Endothelial cell of hepatic sinusoid (primary cell): ENCODE measurements around the gene CEP68.
"Not testable (repeated sequence)": the region's sequence is repeated elsewhere in the genome, so short reads cannot be mapped to it uniquely, and the experiment has no call there.

Experiments used
- in situ Hi-C: cut with HindIII; loops from 2 replicates; pipeline ENCODE4 v1.10.0; 2017; ENCODE audit warnings: low sequenced_read_pairs

The CEP68 gene

DNA sequence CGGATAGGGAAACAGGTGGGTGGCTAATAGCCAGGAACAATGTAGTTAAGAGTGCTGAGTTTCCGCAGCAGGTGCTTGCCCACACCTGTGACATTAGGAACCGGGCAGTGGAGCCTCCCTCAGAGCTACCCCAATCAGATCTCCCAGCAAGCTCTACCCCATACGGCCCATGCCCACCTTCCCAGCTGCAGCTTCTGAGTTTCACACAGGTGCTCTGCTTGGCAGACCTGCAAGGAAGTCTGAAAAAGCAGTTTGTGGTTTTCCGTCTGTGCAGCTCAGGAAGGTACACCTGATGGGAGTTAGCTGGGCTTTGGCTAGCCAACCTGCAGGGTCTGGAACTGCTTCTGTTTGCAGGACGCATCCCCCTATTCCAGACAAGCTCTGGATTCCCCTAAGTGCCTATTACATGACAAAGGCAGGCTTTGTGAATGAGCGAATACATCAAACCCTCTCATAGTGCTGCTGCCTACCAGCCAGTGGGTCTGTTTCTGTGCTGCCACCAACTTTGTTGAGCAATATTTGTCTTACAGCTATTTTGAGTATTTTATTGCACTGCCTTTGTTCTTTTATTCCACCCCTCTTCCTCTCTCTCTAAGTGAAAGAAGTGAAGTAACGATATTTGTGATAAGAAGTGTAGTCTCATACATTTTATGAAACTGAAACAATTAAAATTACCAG, 24.7 kb upstream of the CEP68 start:
- in situ Hi-C loops, result no loop called here

DNA sequence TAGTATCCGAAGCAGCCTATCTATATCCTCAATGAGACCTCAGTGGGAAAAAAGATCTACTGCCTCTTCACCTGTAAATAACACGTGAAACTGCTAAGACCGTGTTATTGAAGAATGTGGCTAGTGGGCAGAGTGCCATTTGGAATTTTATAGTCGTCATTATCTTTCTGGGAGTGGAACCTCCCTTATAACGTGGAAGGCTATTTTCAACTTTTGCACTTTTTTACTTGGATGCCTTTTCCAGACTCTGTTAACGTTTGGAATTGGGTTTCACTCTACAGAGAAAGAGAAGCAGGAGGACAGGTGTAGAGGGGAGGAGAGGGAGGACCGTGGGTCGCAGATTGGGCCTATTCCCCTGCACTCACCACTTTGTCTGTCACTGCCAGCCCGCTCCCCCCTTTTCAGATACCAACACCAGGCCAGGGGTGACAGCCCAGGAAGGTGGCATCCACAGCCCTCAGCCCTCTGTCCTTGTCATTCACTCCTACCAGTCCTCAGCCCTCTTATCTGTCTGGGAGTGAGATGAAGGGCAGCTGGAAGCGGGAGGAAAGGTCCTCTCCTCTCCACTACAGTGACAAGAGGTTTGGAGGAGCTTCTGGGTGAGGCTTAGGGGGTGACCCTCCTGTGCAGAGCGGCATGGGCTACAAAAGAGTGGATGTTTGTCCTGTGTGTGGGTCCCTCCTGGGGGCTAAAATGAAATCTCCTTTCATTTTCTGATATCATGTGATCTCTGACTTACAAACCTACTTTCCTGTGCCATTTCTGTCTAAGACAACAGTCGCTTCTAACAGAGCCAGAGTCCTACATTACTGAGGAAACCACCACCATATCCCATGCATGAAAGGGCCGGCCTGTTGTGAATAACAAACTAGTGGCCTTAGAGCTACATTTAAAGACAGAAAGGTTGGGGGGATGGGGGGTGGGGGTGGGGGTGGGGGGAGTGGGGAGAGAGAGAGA, 23.9 kb upstream of the CEP68 start:
- in situ Hi-C loops, result no loop called here

DNA sequence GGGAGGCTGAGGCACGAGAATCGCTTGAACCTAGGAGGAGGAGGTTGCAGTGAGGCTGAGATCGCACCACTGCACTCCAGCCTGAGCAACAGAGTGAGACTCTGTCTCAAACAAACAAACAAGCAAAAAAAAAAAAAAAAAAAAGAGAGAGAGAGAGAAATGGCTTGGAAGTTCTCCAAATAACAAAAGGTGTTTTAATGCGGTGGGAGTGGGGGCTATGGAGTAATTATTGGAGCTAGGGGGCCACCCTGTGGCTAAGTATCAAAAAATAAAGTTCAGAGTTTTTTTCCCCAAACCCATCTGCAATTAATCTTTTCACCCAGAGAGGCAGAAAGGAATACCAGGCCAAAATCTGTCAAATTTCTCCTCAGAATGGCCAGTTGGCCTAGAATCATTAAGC, 23.0 kb upstream of the CEP68 start:
- in situ Hi-C loops, result no loop called here

DNA sequence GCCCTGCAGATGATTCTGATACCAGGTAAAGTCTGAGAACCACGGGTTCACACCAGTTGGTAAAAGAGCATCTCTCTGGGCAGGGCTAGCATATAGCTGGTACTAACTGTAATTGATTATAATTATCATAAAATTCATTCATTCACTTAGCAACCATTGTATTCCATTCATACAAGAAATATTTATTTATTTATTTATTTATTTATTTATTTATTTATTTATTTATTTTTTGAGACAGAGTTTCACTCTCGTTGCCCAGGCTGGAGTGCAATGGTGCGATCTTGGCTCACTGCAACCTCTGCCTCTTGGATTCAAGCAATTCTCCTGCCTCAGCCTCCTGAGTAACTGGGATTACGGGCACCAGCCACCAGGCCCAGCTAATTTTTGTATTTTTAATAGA, 22.5 kb upstream of the CEP68 start:
- in situ Hi-C loops, result not testable (repeated sequence)

DNA sequence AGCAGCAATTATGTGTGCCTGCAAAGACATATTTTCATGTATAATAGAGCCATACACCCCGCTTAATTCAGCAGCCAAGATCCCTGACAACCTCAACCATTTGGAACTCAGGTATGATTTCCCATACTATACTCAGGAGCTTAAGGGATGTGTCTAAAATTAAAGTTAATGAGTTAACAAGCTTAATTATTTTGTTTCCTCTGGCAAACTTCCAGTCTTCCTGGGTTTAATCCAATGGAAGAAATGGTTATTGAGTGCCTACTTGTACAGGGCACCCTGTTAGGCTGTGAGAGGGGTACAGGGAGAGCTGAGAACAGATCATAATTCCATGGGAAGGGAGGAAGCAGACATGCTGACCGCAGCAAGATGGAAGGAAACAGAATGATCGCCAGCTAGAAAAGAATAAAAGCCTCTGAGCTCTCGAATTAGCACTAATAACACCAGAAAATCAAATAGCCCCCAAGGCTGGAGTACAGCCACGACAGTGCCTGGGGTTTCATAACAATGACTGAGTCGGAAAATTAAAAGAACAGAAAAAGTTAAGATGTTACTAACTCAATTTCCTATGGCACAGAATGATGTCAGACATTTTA, 20.8 kb upstream of the CEP68 start:
- in situ Hi-C loops, result loop anchor here (5.0 kb wide), 1 partner anchor 93 kb away; no protein-coding TSS in a partner anchor

DNA sequence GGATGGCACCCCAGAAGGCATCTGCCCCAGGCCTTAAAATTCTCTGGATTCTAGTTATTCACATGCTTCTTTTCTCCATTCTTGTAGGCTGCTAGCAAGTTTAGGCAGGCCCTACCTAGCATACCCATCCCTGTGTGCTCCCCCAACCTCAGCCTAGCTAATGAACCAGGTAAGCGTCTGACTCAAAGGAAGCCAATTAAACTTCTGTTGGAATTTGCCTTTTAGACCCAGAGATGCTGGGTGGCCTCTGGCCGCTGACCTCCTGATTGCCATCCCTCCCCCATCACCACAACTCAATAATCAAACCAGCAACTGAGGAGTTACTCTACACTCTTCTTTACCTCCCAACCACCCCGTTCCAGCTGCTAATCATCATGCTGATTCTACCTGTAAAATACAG, 19.0 kb upstream of the CEP68 start:
- in situ Hi-C loops, result loop anchor here (5.0 kb wide), 1 partner anchor 95 kb away; no protein-coding TSS in a partner anchor

DNA sequence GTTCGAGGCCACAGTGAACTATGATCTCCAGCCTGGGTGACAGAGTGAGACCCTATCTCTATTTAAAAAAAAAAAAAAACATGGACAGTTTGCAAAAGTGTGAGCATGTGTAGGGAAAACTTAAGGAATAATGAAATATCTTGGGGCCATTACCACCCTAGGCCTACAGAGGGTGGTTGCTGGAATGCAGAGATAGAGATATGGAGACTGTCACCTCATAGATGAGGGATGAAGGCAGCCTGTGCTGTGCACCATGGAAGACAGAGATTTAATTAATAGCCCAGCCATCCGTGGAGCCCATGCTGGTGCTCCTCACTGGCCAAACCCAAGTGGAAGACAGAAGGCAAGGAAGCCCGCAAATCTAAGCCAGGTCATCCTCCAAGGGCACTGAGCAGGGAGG, 16.6 kb upstream of the CEP68 start:
- in situ Hi-C loops, result loop anchor here (5.0 kb wide), 1 partner anchor 97 kb away; no protein-coding TSS in a partner anchor

DNA sequence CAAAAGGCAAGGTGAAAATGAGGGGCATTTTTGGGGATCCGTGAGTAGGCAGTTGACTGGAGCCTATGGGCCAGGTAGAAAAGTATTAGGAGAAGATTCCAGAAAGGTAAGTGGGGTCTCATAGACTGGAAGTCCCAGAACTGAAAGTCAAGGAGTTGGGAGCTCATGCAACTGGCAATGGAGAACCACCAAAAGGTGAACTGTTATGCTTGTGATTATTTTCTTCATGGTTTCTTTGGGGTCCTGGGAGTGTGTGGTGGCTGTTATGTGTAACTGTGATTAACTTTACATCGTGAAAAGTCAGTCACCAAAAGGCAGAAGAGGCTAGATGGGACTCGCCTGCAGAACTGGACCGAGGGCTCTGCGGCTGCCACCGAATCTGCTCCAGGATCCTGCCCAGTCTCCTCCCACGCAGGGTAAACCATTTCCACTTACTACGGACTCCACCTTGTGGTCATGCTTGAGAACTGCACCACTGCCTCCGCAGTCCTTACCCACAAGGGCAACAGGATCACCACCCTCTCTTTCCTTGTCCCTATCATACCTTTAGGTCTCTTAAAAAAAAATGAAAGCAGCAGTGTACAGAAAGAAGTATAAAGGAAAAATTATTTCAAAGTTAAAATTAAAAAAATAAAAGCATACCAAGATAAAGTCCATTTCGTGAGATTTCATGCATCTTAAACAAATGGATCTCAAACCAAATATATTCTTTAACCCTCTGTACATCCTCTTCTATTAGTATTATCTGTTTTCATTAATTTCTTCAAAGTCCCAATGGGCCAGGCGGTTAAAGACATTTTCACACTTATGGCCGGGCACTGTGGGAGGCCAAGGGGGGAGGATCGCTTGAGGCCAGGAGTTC, 15.6 kb upstream of the CEP68 start:
- in situ Hi-C loops, result no loop called here

DNA sequence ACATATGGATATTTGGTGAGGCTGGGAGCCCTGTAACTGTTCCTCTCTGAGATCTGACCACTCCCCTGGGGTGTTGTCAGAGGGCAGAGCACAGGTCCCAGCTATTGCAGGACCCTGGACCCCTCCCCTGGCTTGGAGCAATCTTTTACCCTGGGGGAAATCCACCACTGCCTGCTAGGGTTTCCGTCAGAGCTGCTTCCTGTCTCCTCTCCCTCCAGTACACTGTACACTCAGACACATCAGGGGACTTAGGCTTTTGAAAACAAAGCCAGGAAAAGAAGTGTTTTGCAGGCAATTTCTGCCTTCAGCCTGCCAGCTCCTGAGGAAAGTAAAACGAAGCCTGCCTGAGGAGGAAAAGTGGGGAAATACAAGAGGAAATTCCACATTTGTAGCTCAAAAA, 13.2 kb upstream of the CEP68 start:
- in situ Hi-C loops, result no loop called here

DNA sequence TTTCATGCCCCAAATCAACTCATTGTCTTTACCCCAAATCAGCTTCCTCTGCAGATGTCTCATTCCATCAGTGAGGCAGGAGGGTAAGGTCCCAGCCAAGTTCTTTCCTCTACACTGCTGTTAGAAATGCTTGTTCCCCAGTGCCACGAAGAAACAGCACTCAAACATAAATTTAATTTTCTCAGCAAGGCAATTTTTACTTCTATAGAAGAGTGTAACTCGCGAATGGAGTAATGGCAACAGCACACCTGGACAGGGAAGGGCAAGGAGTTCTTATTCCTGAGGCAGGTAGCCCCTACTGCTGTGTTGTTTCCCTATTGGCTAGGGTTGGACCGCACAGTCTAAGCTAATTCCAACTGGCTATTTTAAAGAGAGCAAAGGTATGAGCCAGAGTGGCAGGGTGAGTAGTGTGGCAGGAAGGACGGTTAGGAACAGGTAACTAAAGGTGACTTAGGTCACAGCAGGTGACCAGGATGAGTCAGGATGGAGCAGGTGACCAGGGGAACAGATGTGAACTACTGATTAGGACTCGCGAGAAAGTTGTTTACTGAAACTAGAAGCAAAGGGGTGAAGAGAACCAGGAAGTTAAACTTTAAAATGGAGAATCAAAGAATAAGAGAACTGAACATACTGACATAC, 12.0 kb upstream of the CEP68 start:
- in situ Hi-C loops, result no loop called here

DNA sequence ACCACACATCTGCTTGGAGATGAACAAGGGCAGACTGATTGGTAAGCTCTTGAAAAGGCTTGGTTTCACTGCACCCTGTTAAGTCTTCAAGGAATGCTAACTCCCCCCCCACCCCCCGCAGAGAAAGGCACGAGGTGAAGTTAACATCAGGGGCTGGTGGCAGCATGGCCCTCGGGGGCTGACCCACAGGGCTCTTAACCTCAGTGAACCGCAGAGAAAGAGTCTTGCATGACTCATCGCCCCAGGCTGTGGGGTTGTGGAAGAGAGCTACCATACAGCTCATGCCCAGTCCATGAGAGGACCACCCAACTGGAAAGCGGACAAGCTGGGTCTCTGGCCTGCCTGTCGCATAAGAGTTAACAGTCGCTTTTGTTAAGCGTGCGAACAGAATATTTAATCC, 10.6 kb upstream of the CEP68 start:
- in situ Hi-C loops, result no loop called here

DNA sequence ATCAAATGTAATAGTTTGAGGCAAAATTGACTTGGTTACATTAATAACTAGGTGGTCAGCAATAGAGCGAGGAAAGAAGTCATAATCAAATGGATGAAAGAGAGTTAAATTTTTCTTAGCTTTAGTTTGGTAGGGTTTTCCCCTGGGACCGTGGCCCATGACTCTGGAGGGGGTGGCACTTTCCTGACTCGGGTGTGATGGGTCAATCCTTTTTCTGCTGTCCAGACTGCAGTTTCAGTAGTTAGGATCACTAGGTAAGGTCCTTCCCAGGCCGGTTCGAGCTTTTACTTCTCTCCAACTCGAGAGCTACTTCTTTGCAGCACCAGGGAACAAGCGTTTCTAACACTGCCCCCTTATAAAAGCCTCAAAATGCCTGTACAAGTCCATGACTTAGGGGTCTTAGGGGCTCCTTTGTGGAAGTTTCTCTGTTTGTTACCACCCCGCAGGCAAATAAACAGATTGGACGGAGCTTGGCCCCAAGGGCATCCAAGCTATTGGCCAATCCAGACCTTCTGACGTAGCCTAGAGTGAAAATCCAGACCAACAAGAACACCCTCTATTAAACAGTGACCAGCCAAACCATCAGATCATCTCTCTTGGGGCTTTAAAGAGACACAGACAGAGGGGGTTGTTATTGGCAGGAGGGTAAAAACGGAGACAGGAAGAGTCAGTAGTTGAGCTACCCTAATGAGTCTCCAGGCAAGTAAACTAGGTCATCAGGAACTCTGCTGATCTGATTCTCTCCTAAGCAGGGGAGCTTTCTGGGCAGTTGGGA, 9.4 kb upstream of the CEP68 start:
- in situ Hi-C loops, result no loop called here

DNA sequence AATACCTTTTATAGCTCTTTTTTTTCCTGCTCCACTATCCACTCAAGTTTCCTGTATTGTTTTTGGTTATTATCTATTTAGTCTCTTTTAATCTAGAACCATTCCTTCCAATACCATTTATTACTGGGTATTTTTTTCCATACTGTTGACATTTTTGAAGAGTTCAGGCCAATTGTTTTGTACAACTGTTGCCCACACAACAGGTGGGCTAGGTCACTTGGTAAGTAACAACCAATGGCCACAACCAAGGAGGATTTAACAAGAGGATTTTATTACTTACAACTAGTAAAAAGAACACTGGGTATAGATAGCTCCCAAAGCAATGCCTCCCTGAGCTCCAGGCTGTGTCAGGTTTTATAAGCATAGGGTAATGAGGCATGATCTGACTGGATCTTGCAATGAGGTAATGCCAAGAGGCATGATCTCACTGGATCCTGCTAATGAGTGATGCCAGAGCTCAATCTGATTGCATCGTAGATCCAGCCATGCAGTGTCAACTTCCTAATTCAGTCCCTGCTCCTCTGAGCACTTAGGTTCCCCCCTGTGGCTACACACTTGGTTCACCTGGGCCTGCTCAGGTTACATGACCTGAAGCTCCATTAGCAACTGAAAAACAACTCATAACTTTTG, 7.1 kb upstream of the CEP68 start:
- in situ Hi-C loops, result no loop called here

DNA sequence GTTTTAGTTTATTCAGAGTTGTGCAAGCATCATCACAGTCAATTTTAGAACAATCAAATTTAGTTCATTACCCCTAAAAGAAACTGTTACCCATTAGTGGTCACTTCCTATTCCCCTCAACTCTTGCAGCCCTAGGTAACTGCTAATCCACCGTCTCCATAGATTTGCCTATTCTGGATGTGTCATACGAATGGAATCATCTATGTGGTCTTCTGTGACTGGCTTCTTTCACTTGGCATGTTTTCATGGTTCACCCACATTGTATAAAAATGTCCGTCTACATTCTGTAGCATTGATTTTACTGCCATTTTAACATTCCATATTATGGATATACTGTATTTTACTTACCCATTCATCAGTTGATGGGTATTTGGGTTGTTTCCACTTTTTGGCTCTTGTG, 5.3 kb upstream of the CEP68 start:
- in situ Hi-C loops, result no loop called here

DNA sequence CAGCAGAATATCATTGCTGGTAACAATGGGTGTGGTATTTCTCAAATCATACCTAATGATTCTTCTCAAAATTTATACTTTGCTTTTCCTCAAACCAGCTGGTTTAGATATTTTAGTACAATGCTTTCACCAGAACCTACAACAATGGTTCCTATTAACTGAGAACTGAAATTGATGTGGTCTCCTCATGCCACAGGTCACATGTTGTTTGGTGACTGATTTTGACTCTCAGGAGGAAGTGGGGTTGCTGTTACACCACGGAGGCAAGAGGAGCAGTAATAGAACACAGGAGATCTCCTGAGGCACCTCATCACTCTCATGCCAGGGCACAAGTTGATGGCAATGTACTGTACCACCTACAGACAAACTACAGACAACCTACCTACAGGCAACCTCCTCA, 3.0 kb upstream of the CEP68 start:
- in situ Hi-C loops, result no loop called here

DNA sequence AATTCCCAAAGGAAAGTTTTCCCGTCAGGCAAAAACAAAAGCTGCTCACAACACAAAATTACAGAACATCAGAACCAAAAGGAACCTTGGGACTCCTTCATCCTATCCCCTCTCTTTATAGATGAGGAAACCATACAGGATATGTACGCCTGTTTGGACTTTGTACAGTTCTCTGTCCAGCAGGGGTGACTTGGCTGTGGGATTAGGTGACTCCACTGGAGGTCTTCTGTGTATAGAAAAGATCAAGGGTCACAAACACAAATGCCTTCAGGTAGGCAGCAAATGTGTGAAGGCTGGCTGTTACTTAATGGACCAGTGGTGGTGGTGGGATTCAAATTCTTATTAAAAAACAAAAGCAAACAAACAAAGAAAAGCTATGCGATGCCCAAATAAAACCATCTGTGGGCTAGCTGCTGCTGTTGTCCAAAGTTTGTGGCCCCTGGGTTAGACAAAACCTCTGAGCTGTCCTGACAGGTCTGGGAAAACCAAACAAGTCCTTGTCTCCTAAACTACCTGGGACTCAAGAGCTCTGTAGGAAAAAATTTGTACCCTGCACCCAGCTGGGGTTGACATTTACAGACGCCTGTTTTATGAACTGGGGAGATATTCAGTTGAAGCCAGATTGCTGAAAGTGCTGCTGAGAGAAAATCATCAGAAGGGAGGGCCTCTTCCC, 1.3 kb upstream of the CEP68 start:
- in situ Hi-C loops, result no loop called here

DNA sequence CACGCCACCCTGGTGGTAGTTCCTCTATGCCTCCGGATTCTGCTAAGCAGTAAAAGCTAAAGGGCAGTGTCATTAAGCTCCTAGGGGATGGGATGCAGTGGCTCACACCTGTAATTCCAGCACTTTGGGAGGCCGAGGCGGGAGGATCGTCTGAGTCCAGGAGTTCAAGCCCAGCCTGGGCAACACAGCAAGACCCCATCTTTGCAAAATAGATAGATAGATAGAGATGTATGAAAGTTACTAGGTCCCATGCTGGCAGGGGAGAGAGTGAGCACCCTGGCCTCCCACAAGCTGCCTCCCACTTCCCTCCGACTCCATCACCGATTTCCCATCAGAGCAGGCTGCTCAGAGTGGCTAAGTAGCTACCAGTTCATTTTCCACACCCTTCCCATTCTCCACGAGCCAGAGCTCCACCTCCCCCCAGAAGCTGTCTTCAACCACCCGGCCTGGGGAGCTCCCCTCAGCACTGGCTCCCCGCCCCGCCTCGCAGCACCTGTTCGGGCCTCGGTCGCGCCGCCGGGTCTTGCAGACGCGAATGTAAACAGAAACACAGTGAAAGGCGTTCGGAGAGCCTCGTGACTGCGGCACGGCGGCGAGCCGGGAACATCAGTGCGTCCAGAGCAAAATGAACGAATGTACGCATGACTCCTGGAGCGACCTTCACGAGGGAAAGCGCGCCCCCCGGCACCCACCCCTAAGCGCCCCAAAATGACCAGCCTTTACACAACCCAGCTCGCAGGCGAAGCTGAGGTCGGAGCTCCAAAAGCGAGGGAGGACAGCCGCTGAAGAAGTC, 598 bp upstream of the CEP68 start:
- in situ Hi-C loops, result no loop called here

DNA sequence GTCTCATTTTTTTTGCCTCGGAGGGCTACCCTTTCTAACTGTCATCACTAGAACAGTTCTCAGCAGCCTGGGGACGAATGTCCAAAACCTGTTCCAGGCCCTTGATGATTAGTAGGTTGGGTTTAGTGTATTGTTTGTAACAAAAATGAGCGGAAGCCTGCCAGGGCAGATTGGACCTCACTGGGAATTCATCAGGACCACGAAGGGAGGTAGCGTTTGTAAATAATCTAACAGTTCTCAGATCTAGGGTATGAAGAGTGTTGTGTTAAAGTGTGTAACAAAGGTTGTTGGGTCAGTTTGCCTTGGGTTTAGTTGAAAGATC, 799 bp downstream of the CEP68 start:
- in situ Hi-C loops, result no loop called here
